Inferior parietal cortex (tissue), 1 donor: ENCODE measurements around the gene HDAC4.

Source experiments
- DNase-seq: peaks from one replicate; pipeline ENCODE4 v3.0.0-alpha.2; 2016; ENCODE audit errors: extremely low spot score

Gene HDAC4

GRCh38 chr2:239067196-239067865 is 333.5 kb downstream of the HDAC4 start:
- DNase-seq, result no peak

- no peak for DNase-seq
Measured at GRCh38 chr2:239066597-239066996, 334.2 kb downstream of the HDAC4 start.

GRCh38 chr2:239065962-239066361 is 334.9 kb downstream of the HDAC4 start:
- DNase-seq, result no peak

GRCh38 chr2:239065537-239065936 is 335.3 kb downstream of the HDAC4 start:
- no peak for DNase-seq

- no peak for DNase-seq
Measured at GRCh38 chr2:239064891-239065290, 335.9 kb downstream of the HDAC4 start.

- DNase-seq, result no peak
Measured at GRCh38 chr2:239064253-239064652, 336.6 kb downstream of the HDAC4 start.

GRCh38 chr2:239062743-239063142 is 338.1 kb downstream of the HDAC4 start:
- DNase-seq, result no peak

- no peak for DNase-seq
Measured at GRCh38 chr2:239061824-239062570, 338.8 kb downstream of the HDAC4 start.

- DNase-seq, result no peak
Measured at GRCh38 chr2:239061121-239061666, 339.6 kb downstream of the HDAC4 start.

GRCh38 chr2:239060676-239061075 is 340.1 kb downstream of the HDAC4 start:
- DNase-seq, result no peak

- DNase-seq, result no peak
Measured at GRCh38 chr2:239059854-239060253, 341.0 kb downstream of the HDAC4 start.

- DNase-seq, result no peak
Measured at GRCh38 chr2:239058766-239059165, 342.1 kb downstream of the HDAC4 start.

- DNase-seq, result no peak
Measured at GRCh38 chr2:239057533-239057932, 343.3 kb downstream of the HDAC4 start.

GRCh38 chr2:239056611-239057010 is 344.2 kb downstream of the HDAC4 start:
- DNase-seq, result no peak

GRCh38 chr2:239055756-239056493 is 344.9 kb downstream of the HDAC4 start:
- DNase-seq, result no peak

- no peak for DNase-seq
Measured at GRCh38 chr2:239054921-239055320, 345.9 kb downstream of the HDAC4 start.

GRCh38 chr2:239053801-239054503 is 346.9 kb downstream of the HDAC4 start:
- DNase-seq, result no peak

- DNase-seq, result no peak
Measured at GRCh38 chr2:239052798-239053665, 347.8 kb downstream of the HDAC4 start.

- DNase-seq, result no peak
Measured at GRCh38 chr2:239051891-239052445, 348.9 kb downstream of the HDAC4 start.

- DNase-seq, result no peak
Measured at GRCh38 chr2:239050252-239050649, 350.6 kb downstream of the HDAC4 start.
